HG02678 (cell line): ENCODE data around the gene SHFL.

Experiments
- ATAC-seq: cut with Tn5 transposase; IDR thresholded peaks from one replicate; pipeline ENCODE4 v1.9.1; 2021; ENCODE audit warnings: mild to moderate bottlenecking, moderate library complexity; ENCODE audit not compliant: unreplicated experiment

The SHFL gene

DNA sequence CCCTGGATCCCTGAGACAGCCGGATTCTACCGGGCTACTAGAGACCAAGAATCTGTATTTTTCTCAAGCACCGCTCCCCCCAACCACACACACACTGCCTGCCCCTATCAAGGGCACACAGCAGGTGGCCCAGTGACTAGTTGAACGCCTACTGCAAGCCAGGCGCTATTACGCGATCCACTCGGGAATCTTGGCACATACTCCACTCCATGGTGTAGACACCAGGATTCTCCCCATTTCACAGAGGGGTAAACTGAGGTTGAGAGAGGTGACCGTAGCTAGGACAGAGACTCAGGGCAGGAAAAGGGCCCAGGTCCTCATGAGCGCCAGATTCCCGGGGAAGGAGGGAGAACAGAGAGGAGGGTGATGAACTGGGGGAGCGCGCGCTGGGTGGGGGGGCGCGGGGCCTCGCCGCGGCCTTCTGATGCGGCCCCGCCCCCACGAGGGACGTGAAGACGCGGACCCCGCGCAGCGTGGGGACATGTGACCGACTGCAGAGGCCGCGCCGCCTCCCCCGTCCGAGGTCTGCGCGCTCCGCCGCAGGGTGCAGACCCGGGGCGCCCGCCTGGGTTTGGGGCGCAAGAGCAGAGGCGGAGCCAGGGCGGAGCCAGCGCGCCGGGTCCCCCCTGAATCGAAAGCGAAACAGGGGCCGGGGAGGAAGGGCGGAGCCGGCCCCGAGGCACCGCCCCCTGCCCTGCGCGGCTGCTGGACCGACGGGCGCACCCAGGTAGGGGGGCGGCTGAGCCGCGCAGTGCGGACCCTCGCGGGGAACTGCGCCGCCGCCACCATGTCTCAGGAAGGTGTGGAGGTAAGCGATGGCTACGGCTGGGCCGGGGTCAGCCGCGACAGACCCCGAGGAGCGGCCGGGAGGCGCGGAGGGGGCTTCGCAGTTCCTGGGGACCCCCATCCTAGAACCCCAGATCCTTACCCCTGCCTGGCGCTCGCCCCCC, at the start of gene SHFL:
TSS of gene SHFL (plus strand) at position 677 of the 950 bp plus-strand sequence. CDS start at position 788, 111 bp downstream.
- peak; percentile 89 for ATAC-seq

DNA sequence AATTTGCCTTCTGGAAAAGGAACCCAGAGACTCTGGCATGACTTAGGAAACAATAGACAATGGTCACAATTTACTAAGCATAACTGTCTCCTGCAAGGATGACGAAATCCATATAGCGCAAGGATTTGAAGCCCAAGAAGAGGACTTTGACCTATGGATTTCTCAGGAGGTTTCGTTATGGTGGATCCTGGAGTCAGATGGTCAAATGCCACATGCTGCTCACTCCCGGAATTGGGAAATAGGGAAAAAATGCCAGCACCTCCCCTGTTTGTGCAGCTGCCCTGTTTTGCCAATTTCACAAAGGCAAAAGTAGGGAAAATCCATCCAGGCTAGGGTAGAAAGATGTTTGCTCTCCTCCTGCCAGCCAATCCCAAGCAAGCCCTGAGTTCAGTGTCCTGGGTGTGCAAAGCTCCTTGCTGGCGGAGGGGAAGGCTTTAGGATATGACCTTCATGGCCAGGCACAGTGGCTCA, 49.5 kb upstream of the SHFL start:
- ATAC-seq = no peak

- ATAC-seq = no peak
Measured at GRCh38 chr19:10037367-10037766, 48.8 kb upstream of the SHFL start.

GRCh38 chr19:10037809-10038208, 48.3 kb upstream of the SHFL start:
- no peak for ATAC-seq

DNA sequence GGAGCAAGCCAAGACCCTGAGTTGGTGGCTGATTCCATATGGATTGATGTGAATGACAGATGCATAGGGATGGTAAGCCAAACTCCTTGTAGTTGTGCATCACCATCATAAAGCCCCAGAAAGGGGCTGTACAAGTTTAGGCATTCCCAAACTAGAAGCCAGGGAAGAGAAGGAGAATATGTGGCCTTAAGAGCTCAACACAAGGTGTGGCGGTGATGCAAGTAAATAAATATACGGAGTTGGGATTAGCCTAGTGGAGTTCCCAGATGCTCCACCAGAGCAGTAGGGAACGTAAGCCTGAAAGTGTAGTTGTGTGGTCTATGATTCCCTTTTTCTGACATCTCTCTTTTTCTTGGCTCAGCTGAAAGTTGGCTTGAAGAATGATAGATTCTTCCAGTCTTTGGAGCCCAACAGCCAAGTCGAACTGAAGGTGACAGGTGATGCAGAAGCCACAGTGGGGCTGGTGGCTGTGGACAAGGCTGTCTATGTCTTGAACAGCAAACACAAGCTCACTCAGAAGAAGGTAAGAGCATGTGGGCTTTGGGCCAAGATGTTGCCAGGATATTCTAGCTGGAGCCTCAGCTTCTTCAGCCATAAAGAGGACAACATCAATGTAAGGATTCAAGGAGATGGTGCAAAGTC, 42.7 kb upstream of the SHFL start:
- no peak for ATAC-seq

DNA sequence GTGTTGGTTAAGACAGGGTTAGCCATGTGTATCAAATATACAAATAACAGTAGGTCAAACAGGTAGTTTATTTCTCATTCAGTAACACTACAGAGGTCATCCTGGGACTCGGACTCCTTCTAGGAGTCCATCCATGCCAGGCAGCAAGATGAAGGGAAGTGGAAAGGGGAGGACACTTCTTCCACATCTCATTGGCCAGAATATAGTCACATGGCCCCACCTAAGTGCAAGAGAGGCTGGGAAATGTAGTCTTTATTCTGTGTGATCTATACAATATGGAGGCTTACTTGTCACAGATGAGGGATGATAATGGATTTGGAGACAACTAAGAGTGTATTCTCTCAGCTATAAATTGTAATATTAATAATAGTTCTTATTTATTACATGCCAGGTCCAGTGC, 41.7 kb upstream of the SHFL start:
- ATAC-seq = no peak

DNA sequence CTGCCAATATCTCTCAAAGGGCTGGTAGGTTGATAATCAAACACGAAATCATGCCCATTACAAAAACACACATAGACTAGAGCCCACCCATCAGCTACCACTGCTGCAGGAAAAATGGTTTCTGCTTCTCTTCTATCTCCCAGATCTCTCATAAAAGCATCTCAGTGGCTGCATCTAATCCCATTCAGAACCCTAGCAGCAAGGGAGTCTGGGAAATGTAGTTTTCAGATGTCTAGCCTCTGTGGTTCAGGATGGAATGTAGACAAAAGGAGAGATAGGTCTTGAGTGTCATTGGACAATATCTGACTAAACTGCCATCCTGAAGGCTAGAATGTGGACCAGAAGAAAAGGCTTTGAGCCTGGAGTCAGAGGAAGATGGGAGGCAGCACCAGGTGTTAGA, 40.7 kb upstream of the SHFL start:
- ATAC-seq = no peak

DNA sequence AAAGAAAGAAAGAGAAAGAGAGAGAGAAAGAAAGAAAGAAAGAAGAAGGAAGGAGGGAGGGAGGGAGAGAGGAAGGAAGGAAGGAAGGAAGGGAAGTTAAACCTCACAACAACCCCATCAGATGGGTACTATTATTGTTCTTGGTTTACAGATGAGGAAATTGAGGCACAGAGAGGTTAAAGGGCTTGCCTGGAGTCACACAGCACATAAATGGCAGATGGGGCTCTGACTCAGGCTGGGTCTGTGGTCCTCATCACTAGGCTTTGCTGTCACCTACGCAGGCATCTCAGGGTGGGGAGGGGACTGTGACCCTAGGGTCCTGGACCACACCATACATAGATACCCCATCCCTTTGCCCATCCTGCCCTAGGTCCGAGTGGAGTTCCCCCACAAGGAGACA, 36.5 kb upstream of the SHFL start:
- no peak for ATAC-seq

GRCh38 chr19:10052602-10053360, 33.3 kb upstream of the SHFL start:
- no peak for ATAC-seq

DNA sequence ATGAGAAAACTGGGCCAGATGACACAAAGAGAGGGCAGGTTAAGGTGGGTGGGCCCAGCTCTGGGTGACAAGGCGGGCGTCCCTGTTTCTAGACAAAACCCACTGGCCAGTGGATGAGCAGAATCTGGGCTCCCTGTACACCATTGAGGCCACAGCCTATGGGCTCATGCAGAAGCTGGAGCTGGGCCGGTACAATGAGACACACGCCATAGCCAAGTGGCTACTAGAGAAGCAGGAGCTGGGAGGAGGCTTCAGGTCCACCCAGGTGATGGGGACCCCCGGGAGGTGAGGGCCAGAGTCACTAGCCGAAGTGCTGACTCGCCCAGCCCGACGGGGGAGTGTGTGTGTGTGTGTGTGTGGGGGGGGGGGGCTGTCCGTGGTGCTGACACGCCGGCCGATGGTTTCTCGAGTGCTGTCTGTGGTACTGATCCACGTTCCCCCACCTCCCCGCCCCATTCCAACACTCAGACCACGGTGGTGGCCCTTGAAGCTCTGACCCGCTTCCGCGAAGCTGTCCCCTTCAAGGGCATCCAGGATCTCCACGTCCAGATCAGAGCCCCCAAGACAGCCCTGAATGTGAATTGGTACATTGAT, 24.3 kb upstream of the SHFL start:
- ATAC-seq = no peak

GRCh38 chr19:10068205-10068604, 17.9 kb upstream of the SHFL start:
- no peak for ATAC-seq

- no peak for ATAC-seq
Measured at GRCh38 chr19:10069046-10069445, 17.1 kb upstream of the SHFL start.

GRCh38 chr19:10070730-10071446, 15.2 kb upstream of the SHFL start:
- no peak for ATAC-seq

- ATAC-seq = no peak
Measured at GRCh38 chr19:10074153-10074552, 12.0 kb upstream of the SHFL start.

GRCh38 chr19:10076535-10076934, 9.6 kb upstream of the SHFL start:
- no peak for ATAC-seq

- ATAC-seq = no peak
Measured at GRCh38 chr19:10078329-10078728, 7.8 kb upstream of the SHFL start.

GRCh38 chr19:10079031-10079453, 7.1 kb upstream of the SHFL start:
- ATAC-seq = no peak

DNA sequence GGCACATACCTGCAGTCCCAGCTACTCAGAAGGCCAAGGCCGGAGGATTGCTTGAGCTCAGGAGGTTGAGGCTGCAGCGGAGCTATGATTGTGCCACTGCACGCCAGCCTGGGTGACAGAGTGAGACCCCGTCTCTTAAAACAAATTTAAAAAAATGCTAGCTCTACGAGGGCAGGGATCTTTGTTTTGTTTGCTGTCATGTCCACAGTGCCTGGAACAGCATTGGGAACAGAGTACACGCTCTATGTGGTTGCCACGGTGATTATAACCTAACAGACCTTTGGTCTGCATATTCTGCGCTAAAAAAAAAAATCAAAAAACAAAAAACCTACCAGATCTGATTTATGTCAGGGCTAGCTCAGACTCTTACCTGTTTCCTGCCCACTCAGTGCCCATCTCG, 2.2 kb upstream of the SHFL start:
- ATAC-seq = no peak

- ATAC-seq = no peak
Measured at GRCh38 chr19:10084803-10085202, 1.3 kb upstream of the SHFL start.

GRCh38 chr19:10086591-10087192, 575 bp downstream of the SHFL start:
- no peak for ATAC-seq
